Measurements from ENCODE around the gene ZNF580. TPM values are rescaled to one million over a fixed set of nuclear protein-coding genes. Genes with fewer than 3 reads are reported as not detected.

Gene ZNF580
- polyA plus RNA-seq, 3 donors: 35.1 to 61.9 (median 53.0) TPM

- no peak for DNase-seq (ENCODE audit: extremely low read depth in 1 of 11, low read depth in 9 of 11, low spot score in 4 of 11)
Observed at GRCh38 chr19:55680339-55681130, 39.7 kb downstream of the ZNF580 start.

- DNase-seq (ENCODE audit: extremely low read depth in 1 of 11, low read depth in 9 of 11, low spot score in 4 of 11): no peak
Observed at GRCh38 chr19:55681131-55682092, 40.6 kb downstream of the ZNF580 start.

GRCh38 chr19:55683449-55684261, 42.9 kb downstream of the ZNF580 start:
- DNase-seq (ENCODE audit: extremely low read depth in 1 of 11, low read depth in 9 of 11, low spot score in 4 of 11): peak in 4 of 11 donors; percentile 16 to 73 (median 42)

- DNase-seq (ENCODE audit: extremely low read depth in 1 of 11, low read depth in 9 of 11, low spot score in 4 of 11): no peak
Observed at GRCh38 chr19:55684946-55685681, 44.3 kb downstream of the ZNF580 start.

- DNase-seq (ENCODE audit: extremely low read depth in 1 of 11, low read depth in 9 of 11, low spot score in 4 of 11): no peak
Observed at GRCh38 chr19:55685776-55686175, 45.0 kb downstream of the ZNF580 start.

- DNase-seq (ENCODE audit: extremely low read depth in 1 of 11, low read depth in 9 of 11, low spot score in 4 of 11): no peak
Observed at GRCh38 chr19:55686311-55687050, 45.7 kb downstream of the ZNF580 start.

GRCh38 chr19:55687281-55688201, 46.7 kb downstream of the ZNF580 start:
- DNase-seq (ENCODE audit: extremely low read depth in 1 of 11, low read depth in 9 of 11, low spot score in 4 of 11): no peak

GRCh38 chr19:55688422-55689218, 47.8 kb downstream of the ZNF580 start:
- peak in 2 of 11 donors; percentile 23 to 40 for DNase-seq (ENCODE audit: extremely low read depth in 1 of 11, low read depth in 9 of 11, low spot score in 4 of 11)

GRCh38 chr19:55689411-55690108, 48.8 kb downstream of the ZNF580 start:
- DNase-seq (ENCODE audit: extremely low read depth in 1 of 11, low read depth in 9 of 11, low spot score in 4 of 11): no peak

GRCh38 chr19:55690109-55690768, 49.4 kb downstream of the ZNF580 start:
- DNase-seq (ENCODE audit: extremely low read depth in 1 of 11, low read depth in 9 of 11, low spot score in 4 of 11): peak in 1 of 11 donors; percentile 50

GRCh38 chr19:55690769-55691545, 50.2 kb downstream of the ZNF580 start:
- no peak for DNase-seq (ENCODE audit: extremely low read depth in 1 of 11, low read depth in 9 of 11, low spot score in 4 of 11)

GRCh38 chr19:55691561-55692481, 51.0 kb downstream of the ZNF580 start:
- DNase-seq (ENCODE audit: extremely low read depth in 1 of 11, low read depth in 9 of 11, low spot score in 4 of 11): no peak

GRCh38 chr19:55692681-55693081, 51.9 kb downstream of the ZNF580 start:
- DNase-seq (ENCODE audit: extremely low read depth in 1 of 11, low read depth in 9 of 11, low spot score in 4 of 11): no peak

Data from renal cortex interstitium (tissue), 11 donors.